ENCODE measurements around the gene UBE2S.

DNA sequence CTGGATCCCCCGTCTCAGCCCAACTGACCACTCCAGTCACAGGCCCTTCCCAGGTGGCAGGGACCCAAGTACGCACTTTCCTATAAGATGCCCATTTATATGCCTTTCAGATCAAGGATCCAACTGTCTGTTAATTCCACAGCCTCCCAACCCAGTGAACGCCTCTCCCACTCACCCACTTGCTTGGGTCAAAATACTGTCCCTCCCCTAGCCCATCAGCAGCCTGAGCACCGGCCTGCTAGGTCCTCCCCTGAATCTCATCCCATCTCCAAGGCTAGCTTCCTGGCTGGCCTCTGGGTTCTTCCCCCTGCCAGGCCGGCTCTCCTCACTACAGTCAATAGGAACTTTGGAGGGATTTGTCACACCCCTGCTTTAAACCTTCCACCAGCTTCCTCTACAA is 1.9 kb downstream of the UBE2S start:
- TF ChIP-seq POLR2AphosphoS5 (IDR thresholded peaks at IDR 0.05): no peak
- no peak for TF ChIP-seq EZH2 (IDR thresholded peaks at IDR 0.05; ENCODE audit: borderline replicate concordance, insufficient read depth, low read length, poor library complexity, severe bottlenecking)
- TF ChIP-seq, protein P1, sequence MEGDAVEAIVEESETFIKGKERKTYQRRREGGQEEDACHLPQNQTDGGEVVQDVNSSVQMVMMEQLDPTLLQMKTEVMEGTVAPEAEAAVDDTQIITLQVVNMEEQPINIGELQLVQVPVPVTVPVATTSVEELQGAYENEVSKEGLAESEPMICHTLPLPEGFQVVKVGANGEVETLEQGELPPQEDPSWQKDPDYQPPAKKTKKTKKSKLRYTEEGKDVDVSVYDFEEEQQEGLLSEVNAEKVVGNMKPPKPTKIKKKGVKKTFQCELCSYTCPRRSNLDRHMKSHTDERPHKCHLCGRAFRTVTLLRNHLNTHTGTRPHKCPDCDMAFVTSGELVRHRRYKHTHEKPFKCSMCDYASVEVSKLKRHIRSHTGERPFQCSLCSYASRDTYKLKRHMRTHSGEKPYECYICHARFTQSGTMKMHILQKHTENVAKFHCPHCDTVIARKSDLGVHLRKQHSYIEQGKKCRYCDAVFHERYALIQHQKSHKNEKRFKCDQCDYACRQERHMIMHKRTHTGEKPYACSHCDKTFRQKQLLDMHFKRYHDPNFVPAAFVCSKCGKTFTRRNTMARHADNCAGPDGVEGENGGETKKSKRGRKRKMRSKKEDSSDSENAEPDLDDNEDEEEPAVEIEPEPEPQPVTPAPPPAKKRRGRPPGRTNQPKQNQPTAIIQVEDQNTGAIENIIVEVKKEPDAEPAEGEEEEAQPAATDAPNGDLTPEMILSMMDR (IDR thresholded peaks at IDR 0.05; ENCODE audit: poor library complexity, severe bottlenecking): no peak
- no peak for TF ChIP-seq RAD21 (conservative IDR thresholded peaks at IDR 0.05)
- TF ChIP-seq EP300 (conservative IDR thresholded peaks at IDR 0.05; ENCODE audit: poor library complexity, severe bottlenecking): no peak
- TF ChIP-seq MXI1 (conservative IDR thresholded peaks at IDR 0.05; ENCODE audit: poor library complexity, severe bottlenecking): no peak
- TF ChIP-seq SMC3 (conservative IDR thresholded peaks at IDR 0.05; ENCODE audit: poor library complexity): no peak
- TF ChIP-seq, protein P2, sequence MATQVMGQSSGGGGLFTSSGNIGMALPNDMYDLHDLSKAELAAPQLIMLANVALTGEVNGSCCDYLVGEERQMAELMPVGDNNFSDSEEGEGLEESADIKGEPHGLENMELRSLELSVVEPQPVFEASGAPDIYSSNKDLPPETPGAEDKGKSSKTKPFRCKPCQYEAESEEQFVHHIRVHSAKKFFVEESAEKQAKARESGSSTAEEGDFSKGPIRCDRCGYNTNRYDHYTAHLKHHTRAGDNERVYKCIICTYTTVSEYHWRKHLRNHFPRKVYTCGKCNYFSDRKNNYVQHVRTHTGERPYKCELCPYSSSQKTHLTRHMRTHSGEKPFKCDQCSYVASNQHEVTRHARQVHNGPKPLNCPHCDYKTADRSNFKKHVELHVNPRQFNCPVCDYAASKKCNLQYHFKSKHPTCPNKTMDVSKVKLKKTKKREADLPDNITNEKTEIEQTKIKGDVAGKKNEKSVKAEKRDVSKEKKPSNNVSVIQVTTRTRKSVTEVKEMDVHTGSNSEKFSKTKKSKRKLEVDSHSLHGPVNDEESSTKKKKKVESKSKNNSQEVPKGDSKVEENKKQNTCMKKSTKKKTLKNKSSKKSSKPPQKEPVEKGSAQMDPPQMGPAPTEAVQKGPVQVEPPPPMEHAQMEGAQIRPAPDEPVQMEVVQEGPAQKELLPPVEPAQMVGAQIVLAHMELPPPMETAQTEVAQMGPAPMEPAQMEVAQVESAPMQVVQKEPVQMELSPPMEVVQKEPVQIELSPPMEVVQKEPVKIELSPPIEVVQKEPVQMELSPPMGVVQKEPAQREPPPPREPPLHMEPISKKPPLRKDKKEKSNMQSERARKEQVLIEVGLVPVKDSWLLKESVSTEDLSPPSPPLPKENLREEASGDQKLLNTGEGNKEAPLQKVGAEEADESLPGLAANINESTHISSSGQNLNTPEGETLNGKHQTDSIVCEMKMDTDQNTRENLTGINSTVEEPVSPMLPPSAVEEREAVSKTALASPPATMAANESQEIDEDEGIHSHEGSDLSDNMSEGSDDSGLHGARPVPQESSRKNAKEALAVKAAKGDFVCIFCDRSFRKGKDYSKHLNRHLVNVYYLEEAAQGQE (IDR thresholded peaks at IDR 0.05; ENCODE audit: borderline replicate concordance): no peak
- no peak for TF ChIP-seq TAF1 (IDR thresholded peaks at IDR 0.05; ENCODE audit: low read depth)
